B cell (primary cell): Measurements from ENCODE around the gene PLCB3. TPM values are rescaled to one million over a fixed set of nuclear protein-coding genes. Genes with fewer than 3 reads are reported as not detected.

ENCODE experiments used
- ATAC-seq: fragments of 200-7000 bp; cut with Tn5 transposase; one replicate; pipeline ENCODE4 v1.10.0; 2021; ENCODE audit warnings: low read depth, mild to moderate bottlenecking, moderate number of reproducible peaks, moderate library complexity
- CTCF ChIA-PET: fragments of 350-600 bp; sonication (Branson Sonifier 250); formaldehyde crosslinking; loops from one replicate; lab custom pipeline; 2021; ENCODE audit warnings: antibody characterized with exemption, inconsistent platforms; lab: Charles Lee
- POLR2A ChIA-PET: fragments of 350-600 bp; sonication (Branson Sonifier 250); formaldehyde crosslinking; loops from one replicate; lab custom pipeline; 2021; ENCODE audit warnings: antibody characterized with exemption; lab: Charles Lee
- DNase-seq: peaks from one replicate; pipeline ENCODE4 v3.0.0; 2013
- H2AFZ ChIP-seq: 2 replicates; pipeline ENCODE4 v1.6.1; 2012; ENCODE audit warnings: mild to moderate bottlenecking, low read depth, low read length; ENCODE audit not compliant: insufficient read depth, poor library complexity, severe bottlenecking
- H3K27ac ChIP-seq, 2 donors: 1 replicate in 1 of 2; 2 replicates in 1 of 2; pipeline ENCODE4 v1.5.1; 2012 to 2013; ENCODE audit warnings: low read length in 2 of 2, mild to moderate bottlenecking in 2 of 2, moderate library complexity in 1 of 2
- H3K27me3 ChIP-seq, 4 experiments: fragments of 200-600 bp in 1 of 4; sonication (generic) in 1 of 4; replicated peaks in 1 of 4; 1 replicate in 2 of 4; 2 replicates in 2 of 4; pipeline versions ENCODE4 v1.6.1 to v1.7.0; 2013 to 2016; ENCODE audit warnings: low read length in 3 of 4, mild to moderate bottlenecking in 2 of 4, mixed read lengths in 1 of 4, moderate library complexity in 1 of 4; ENCODE audit not compliant: insufficient read depth in 4 of 4, control insufficient read depth in 3 of 4; ENCODE audit errors: control extremely low read depth in 1 of 4
- H3K36me3 ChIP-seq, 2 experiments: replicated peaks in 1 of 2; 1 replicate in 1 of 2; 2 replicates in 1 of 2; pipeline versions ENCODE4 v1.6.1 to v1.7.1; 2013; ENCODE audit warnings: low read length in 1 of 2; ENCODE audit not compliant: insufficient read depth in 2 of 2, control insufficient read depth in 1 of 2; ENCODE audit errors: control extremely low read depth in 1 of 2, extremely low read depth in 1 of 2
- H3K4me1 ChIP-seq, 2 donors: fragments of 200-600 bp in 1 of 2; sonication (generic) in 1 of 2; 1 replicate in 1 of 2; 2 replicates in 1 of 2; pipeline versions ENCODE4 v1.5.1 to v1.6.1; 2013 to 2017; ENCODE audit warnings: low read length in 2 of 2; ENCODE audit not compliant: control insufficient read depth in 2 of 2, insufficient read depth in 2 of 2
- H3K4me2 ChIP-seq: replicated peaks from 2 replicates; pipeline ENCODE3; 2012; ENCODE audit warnings: mild to moderate bottlenecking, low read depth, low read length; ENCODE audit not compliant: poor library complexity, severe bottlenecking
- H3K4me3 ChIP-seq, 5 experiments: fragments of 200-600 bp in 1 of 5; sonication (generic) in 1 of 5; 1 replicate in 3 of 5; 2 replicates in 2 of 5; pipeline versions ENCODE4 v1.5.1 to v1.7.0; 2011 to 2016; ENCODE audit warnings: low read length in 4 of 5, mild to moderate bottlenecking in 4 of 5, low read depth in 2 of 5, control low read depth in 1 of 5, moderate library complexity in 1 of 5; ENCODE audit not compliant: insufficient read depth in 1 of 5; ENCODE audit errors: control extremely low read depth in 1 of 5, extremely low read depth in 1 of 5
- H3K79me2 ChIP-seq: fragments of 200-600 bp; sonication (generic); one replicate; pipeline ENCODE4 v1.6.0; 2016; ENCODE audit warnings: low read length; ENCODE audit not compliant: control insufficient read depth, insufficient read depth
- H3K9ac ChIP-seq: fragments of 200-600 bp; sonication (generic); 2 replicates; pipeline ENCODE4 v1.6.1; 2017; ENCODE audit warnings: mild to moderate bottlenecking, low read length, moderate library complexity
- H3K9me3 ChIP-seq, 3 donors: one replicate each; pipeline versions ENCODE4 v1.6.1 to v1.7.1; 2013; ENCODE audit warnings: low read length in 2 of 3; ENCODE audit not compliant: control insufficient read depth in 2 of 3, insufficient read depth in 1 of 3; ENCODE audit errors: control extremely low read depth in 1 of 3
- H4K20me1 ChIP-seq: 2 replicates; pipeline ENCODE4 v1.6.0; 2012; ENCODE audit warnings: mild to moderate bottlenecking, low read length; ENCODE audit not compliant: insufficient read depth, control insufficient read depth, poor library complexity, severe bottlenecking
- H3K27ac Mint-ChIP-seq: one replicate; pipeline ENCODE4 v1.8.0; 2021; ENCODE audit warnings: mixed read lengths
- H3K27me3 Mint-ChIP-seq: one replicate; pipeline ENCODE4 v1.8.0; 2021; ENCODE audit warnings: mixed read lengths
- H3K4me1 Mint-ChIP-seq: one replicate; pipeline ENCODE4 v1.8.0; 2021; ENCODE audit warnings: mixed read lengths
- H3K4me3 Mint-ChIP-seq: one replicate; pipeline ENCODE4 v1.8.0; 2021; ENCODE audit warnings: mixed read lengths
- H3K9me3 Mint-ChIP-seq: one replicate; pipeline ENCODE4 v1.8.0; 2022; ENCODE audit warnings: mixed read lengths; ENCODE audit not compliant: insufficient read depth
- CTCF ChIP-seq: fragments of 200-600 bp; IDR thresholded peaks from one replicate; pipeline ENCODE4 v1.8.0; 2022; ENCODE audit warnings: antibody characterized with exemption, mild to moderate bottlenecking
- EZH2 ChIP-seq: IDR thresholded peaks from 2 replicates; pipeline ENCODE4 v1.6.1; 2012; ENCODE audit warnings: borderline replicate concordance, low read depth, mild to moderate bottlenecking, moderate library complexity, low read length; ENCODE audit not compliant: insufficient read depth, poor library complexity, severe bottlenecking
- WGBS: methylation state at CpG from one replicate; pipeline ENCODE4 v1.1.5; 2013; ENCODE audit warnings: missing lambda C conversion rate; ENCODE audit not compliant: insufficient coverage; 5-methylcytosine and 5-hydroxymethylcytosine counted together
- intact Hi-C: fragments of 100-400 bp; cut with micrococcal nuclease; formaldehyde crosslinking; loops from one replicate; pipeline ENCODE4 v1.10.0; 2022
- polyA plus RNA-seq: library from polyadenylated mRNA; depleted of rRNA; stranded (reverse); fragments of >200 nt; gene quantifications from 2 replicates; pipeline ENCODE4 v1.2.3, GENCODE V29; 2012
- total RNA-seq, 2 donors: library from RNA; stranded (reverse); fragments of 120-200 nt in 1 of 2; gene quantifications; 1 replicate in 1 of 2; 2 replicates in 1 of 2; pipeline versions ENCODE4 v1.2.3 to v1.2.4, GENCODE V29; 2013 to 2022

Gene PLCB3
- total and polyA plus RNA-seq, 2 donors (not counting 1 experiment from before 2014, with no cell fraction given) = 3.0 to 8.1 TPM

- Mint-ChIP-seq H3K9me3 (no peaks in the 10 kb centered on the region), H3K27me3 (peaks cover 34% of the 10 kb centered on the region), H3K27ac (no peak within 1 kb of the TSS), H3K4me3 (peak within 1 kb of the TSS; percentile 82), H3K4me1 (peaks cover 14% of the 10 kb centered on the region)
- peaks cover 0 to 11% (median 0%) of the 10 kb centered on the region in 3 donors for H3K9me3 ChIP-seq
- ChIA-PET POLR2A (no interaction called here), CTCF (interaction anchor here (6.8 kb wide), 1 partner anchor 11 kb away, joined by 47 read pairs; the partner anchor contains the start of gene CATSPERZ)
- no peak within 1 kb of the TSS for H2AFZ ChIP-seq
- H3K4me2 ChIP-seq = peak within 1 kb of the TSS; percentile 89
- no peaks in the 10 kb centered on the region for H3K36me3 ChIP-seq
- peaks cover 9% of the 10 kb centered on the region for H3K79me2 ChIP-seq
- peaks cover 10 to 27% of the 10 kb centered on the region in 2 donors for H3K4me1 ChIP-seq
- H3K27ac ChIP-seq = no peak within 1 kb of the TSS
- H3K4me3 ChIP-seq = peak within 1 kb of the TSS in 3 of 5 experiments; percentile 32 to 54 (median 45)
- WGBS = 12% methylated on average over 45 of the region's 45 CpGs
- peaks cover 32% of the 10 kb centered on the region for H4K20me1 ChIP-seq
- TF ChIP-seq EZH2 (no peak), CTCF (no peak)
- intact Hi-C loops = no loop called here
- ATAC-seq = no peak
- peak within 1 kb of the TSS; percentile 43 for H3K9ac ChIP-seq
- peaks cover 0 to 52% (median 36%) of the 10 kb centered on the region in 4 experiments for H3K27me3 ChIP-seq
- DNase-seq = peak; percentile 49
Observed at GRCh38 chr11:64291262-64291751, 40.0 kb downstream of the PLCB3 start, which contains the start of gene KCNK4. KCNK4 (plus strand) TSS chr11:64291302; CDS start chr11:64293019, 1,717 bp downstream.
